ENCODE data around the gene ZFR.

Gene ZFR

DNA sequence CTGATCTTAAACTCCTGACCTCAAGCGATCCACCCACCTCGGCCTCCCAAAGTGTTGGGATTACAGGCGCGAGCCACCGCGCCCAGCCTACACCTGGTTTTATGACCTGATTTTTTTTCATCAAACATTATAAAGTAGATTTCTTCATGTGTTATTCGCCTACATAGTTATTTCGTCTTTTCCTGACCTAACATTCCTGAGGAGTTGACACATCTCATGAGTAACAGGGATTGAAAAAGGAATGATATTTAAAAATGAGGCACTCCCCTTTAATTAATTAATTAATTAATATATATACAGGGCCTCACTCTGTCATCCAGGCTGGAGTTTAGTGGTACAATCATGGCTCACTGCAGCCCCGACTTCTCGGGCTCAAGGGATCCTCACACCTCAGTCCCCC is 111.6 kb downstream of the ZFR start:
- peaks cover 3% of the 10 kb centered on the region for H3K9me3 ChIP-seq (ENCODE audit: insufficient read depth, low read length, severe bottlenecking)
- no peak overlapping the region for H2AFZ ChIP-seq (ENCODE audit: low read depth, low read length)
- H4K20me1 ChIP-seq (ENCODE audit: insufficient read depth, low read length): no peaks in the 10 kb centered on the region
- H3K27ac ChIP-seq (ENCODE audit: low read length): no peak overlapping the region
- no peaks in the 10 kb centered on the region for H3K36me3 ChIP-seq (ENCODE audit: insufficient read depth, low read length)
- no peak overlapping the region for H3K4me2 ChIP-seq (ENCODE audit: insufficient read depth, low read length)
- H3K4me3 ChIP-seq (ENCODE audit: low read depth in 1 of 2, low read length in 2 of 2): no peak overlapping the region
- H3K9ac ChIP-seq (ENCODE audit: low read depth, low read length): no peak overlapping the region
- no peak for DNase-seq
- no peak for TF ChIP-seq EZH2 (IDR thresholded peaks at IDR 0.05; ENCODE audit: borderline replicate concordance, low read depth, low read length, severe bottlenecking)
- TF ChIP-seq, protein P1, sequence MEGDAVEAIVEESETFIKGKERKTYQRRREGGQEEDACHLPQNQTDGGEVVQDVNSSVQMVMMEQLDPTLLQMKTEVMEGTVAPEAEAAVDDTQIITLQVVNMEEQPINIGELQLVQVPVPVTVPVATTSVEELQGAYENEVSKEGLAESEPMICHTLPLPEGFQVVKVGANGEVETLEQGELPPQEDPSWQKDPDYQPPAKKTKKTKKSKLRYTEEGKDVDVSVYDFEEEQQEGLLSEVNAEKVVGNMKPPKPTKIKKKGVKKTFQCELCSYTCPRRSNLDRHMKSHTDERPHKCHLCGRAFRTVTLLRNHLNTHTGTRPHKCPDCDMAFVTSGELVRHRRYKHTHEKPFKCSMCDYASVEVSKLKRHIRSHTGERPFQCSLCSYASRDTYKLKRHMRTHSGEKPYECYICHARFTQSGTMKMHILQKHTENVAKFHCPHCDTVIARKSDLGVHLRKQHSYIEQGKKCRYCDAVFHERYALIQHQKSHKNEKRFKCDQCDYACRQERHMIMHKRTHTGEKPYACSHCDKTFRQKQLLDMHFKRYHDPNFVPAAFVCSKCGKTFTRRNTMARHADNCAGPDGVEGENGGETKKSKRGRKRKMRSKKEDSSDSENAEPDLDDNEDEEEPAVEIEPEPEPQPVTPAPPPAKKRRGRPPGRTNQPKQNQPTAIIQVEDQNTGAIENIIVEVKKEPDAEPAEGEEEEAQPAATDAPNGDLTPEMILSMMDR (IDR thresholded peaks at IDR 0.05; ENCODE audit: borderline replicate concordance, extremely low read depth, low read length, poor library complexity, severe bottlenecking): no peak
- no peaks in the 10 kb centered on the region for H3K79me2 ChIP-seq (ENCODE audit: insufficient read depth, low read length)
- no peaks in the 10 kb centered on the region for H3K4me1 ChIP-seq (ENCODE audit: insufficient read depth, low read length)
- no peak for ATAC-seq (ENCODE audit: insufficient read depth, low read depth)
- no peaks in the 10 kb centered on the region for H3K27me3 ChIP-seq (ENCODE audit: insufficient read depth, low read length, poor library complexity)

DNA sequence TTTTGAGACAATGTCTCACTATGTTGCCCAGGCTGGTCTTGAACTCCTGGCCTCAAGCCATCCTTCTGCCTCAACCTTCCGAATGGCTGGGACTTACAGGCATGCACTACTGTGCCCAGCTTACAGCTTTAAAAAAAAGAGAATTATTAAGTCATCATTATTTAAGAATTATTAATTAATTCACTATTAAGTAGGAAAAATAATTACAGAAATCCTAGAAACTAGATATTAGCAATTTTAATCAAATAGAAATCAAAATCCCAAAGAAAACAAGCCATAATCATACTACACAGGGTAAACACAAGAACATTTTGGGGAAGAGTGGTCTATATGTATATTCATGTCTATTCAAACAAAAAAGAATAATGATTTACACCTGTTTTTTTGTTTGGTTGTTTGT is 112.2 kb downstream of the ZFR start:
- Histone ChIP-seq H3K27me3 (ENCODE audit: insufficient read depth, low read length, poor library complexity) (no peaks in the 10 kb centered on the region), H4K20me1 (ENCODE audit: insufficient read depth, low read length) (no peaks in the 10 kb centered on the region), H3K4me3 (ENCODE audit: low read depth in 1 of 2, low read length in 2 of 2) (no peak overlapping the region), H3K4me1 (ENCODE audit: insufficient read depth, low read length) (no peaks in the 10 kb centered on the region), H3K27ac (ENCODE audit: low read length) (no peak overlapping the region), H3K9ac (ENCODE audit: low read depth, low read length) (no peak overlapping the region), H3K9me3 (ENCODE audit: insufficient read depth, low read length, severe bottlenecking) (peaks cover 3% of the 10 kb centered on the region), H2AFZ (ENCODE audit: low read depth, low read length) (no peak overlapping the region), H3K4me2 (ENCODE audit: insufficient read depth, low read length) (no peak overlapping the region), H3K36me3 (ENCODE audit: insufficient read depth, low read length) (no peaks in the 10 kb centered on the region), H3K79me2 (ENCODE audit: insufficient read depth, low read length) (no peaks in the 10 kb centered on the region)
- ATAC-seq (ENCODE audit: insufficient read depth, low read depth) (no peak), DNase-seq (no peak)
- no peak for TF ChIP-seq EZH2 (IDR thresholded peaks at IDR 0.05; ENCODE audit: borderline replicate concordance, low read depth, low read length, severe bottlenecking)
- TF ChIP-seq, protein P1 (IDR thresholded peaks at IDR 0.05; ENCODE audit: borderline replicate concordance, extremely low read depth, low read length, poor library complexity, severe bottlenecking): no peak

DNA sequence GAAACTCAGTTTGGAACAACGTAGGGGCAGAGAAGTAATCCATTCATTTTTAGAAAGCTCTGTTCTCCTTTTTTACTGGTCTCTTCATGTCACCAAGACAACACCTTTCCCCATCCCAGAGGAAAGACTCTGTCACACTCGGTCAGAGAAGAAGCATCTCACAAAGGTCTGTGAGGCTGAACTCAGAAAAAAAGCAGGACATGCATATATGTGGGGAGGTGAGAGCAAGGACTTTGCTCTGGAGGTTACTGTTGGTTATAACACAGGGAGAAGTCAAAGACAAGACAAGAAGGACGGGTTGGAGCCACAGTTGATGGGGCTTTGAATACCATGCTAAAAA is 112.6 kb downstream of the ZFR start:
- H3K4me3 ChIP-seq (ENCODE audit: low read depth in 1 of 2, low read length in 2 of 2): no peak overlapping the region
- H3K4me1 ChIP-seq (ENCODE audit: insufficient read depth, low read length): no peaks in the 10 kb centered on the region
- H4K20me1 ChIP-seq (ENCODE audit: insufficient read depth, low read length): no peaks in the 10 kb centered on the region
- no peaks in the 10 kb centered on the region for H3K36me3 ChIP-seq (ENCODE audit: insufficient read depth, low read length)
- no peak overlapping the region for H3K9ac ChIP-seq (ENCODE audit: low read depth, low read length)
- DNase-seq (no peak), ATAC-seq (ENCODE audit: insufficient read depth, low read depth) (no peak)
- H2AFZ ChIP-seq (ENCODE audit: low read depth, low read length): no peak overlapping the region
- H3K27me3 ChIP-seq (ENCODE audit: insufficient read depth, low read length, poor library complexity): no peaks in the 10 kb centered on the region
- peaks cover under 1% of the 10 kb centered on the region for H3K9me3 ChIP-seq (ENCODE audit: insufficient read depth, low read length, severe bottlenecking)
- TF ChIP-seq, protein P1 (IDR thresholded peaks at IDR 0.05; ENCODE audit: borderline replicate concordance, extremely low read depth, low read length, poor library complexity, severe bottlenecking): no peak
- no peak for TF ChIP-seq EZH2 (IDR thresholded peaks at IDR 0.05; ENCODE audit: borderline replicate concordance, low read depth, low read length, severe bottlenecking)
- no peaks in the 10 kb centered on the region for H3K79me2 ChIP-seq (ENCODE audit: insufficient read depth, low read length)
- H3K27ac ChIP-seq (ENCODE audit: low read length): no peak overlapping the region
- no peak overlapping the region for H3K4me2 ChIP-seq (ENCODE audit: insufficient read depth, low read length)
